K562 (cell line): ENCODE data around the gene APCDD1L. TPM values are rescaled to one million over a fixed set of nuclear protein-coding genes. Genes with fewer than 3 reads are reported as not detected.

ENCODE experiments used
- ATAC-seq: fragments of 200-7000 bp; cut with Tn5 transposase; 3 replicates; pipeline ENCODE4 v1.9.1; 2020; ENCODE audit warnings: moderate library complexity
- BruUV-seq: library from RNA; stranded (reverse); fragments of 400-500 nt; replicated peaks from 2 replicates; lab custom pipeline; 2021; lab: Mats Ljungman, UMichigan
- CTCF ChIA-PET: fragments of 300-600 bp; formaldehyde crosslinking; extraction: SDS; loops from one replicate; lab custom pipeline; 2021; ENCODE audit warnings: low intra/inter-chr PET ratio; lab: Yijun Ruan, JAX
- POLR2A ChIA-PET: fragments of 300-600, 350-650 bp; sonication (Branson Sonifier 250); formaldehyde crosslinking; extraction: SDS; loops from one replicate; lab custom pipeline; 2021; ENCODE audit warnings: antibody characterized with exemption, inconsistent platforms; lab: Yijun Ruan, JAX
- DNase-seq, 4 experiments: peaks; one replicate each; pipeline versions ENCODE4 v3.0.0 to v3.0.0-alpha.2; 2011 to 2018; ENCODE audit warnings: low spot score in 3 of 4, mixed read lengths in 3 of 4; ENCODE audit errors: extremely low read depth in 1 of 4
- FAIRE-seq: peaks from 2 replicates; lab custom pipeline; 2011; peaks lifted over from hg19 to GRCh38; lab: Jason Lieb, UNC
- H2AFZ ChIP-seq: 2 replicates; pipeline ENCODE4 v1.6.0; 2011; ENCODE audit warnings: low read depth, low read length, control low read depth, inconsistent platforms
- H3K27ac ChIP-seq: fragments of 200-600 bp; 3 replicates; pipeline ENCODE4 v1.8.0; 2011; ENCODE audit warnings: low read depth, mild to moderate bottlenecking, control low read depth, inconsistent platforms, low read length, moderate library complexity, mixed read lengths; ENCODE audit errors: extremely low read depth
- H3K27me3 ChIP-seq, 2 experiments: fragments of 300-600 bp in 1 of 2; 2 replicates in 1 of 2; 3 replicates in 1 of 2; pipeline versions ENCODE4 v1.6.0 to v1.8.0; 2011; ENCODE audit warnings: inconsistent platforms in 2 of 2, low read length in 2 of 2, mild to moderate bottlenecking in 1 of 2, mixed read lengths in 1 of 2, moderate library complexity in 1 of 2; ENCODE audit not compliant: control insufficient read depth in 2 of 2, insufficient read depth in 2 of 2
- H3K36me3 ChIP-seq: fragments of 300-600 bp; 3 replicates; pipeline ENCODE4 v1.8.0; 2011; ENCODE audit warnings: mild to moderate bottlenecking, low read length, inconsistent platforms; ENCODE audit not compliant: control insufficient read depth, insufficient read depth
- H3K4me1 ChIP-seq, 2 experiments: fragments of 200-600 bp in 1 of 2; replicated peaks in 1 of 2; 2 replicates in 1 of 2; 3 replicates in 1 of 2; pipeline versions ENCODE4 v1.5.1 to v1.8.0; 2011; ENCODE audit warnings: inconsistent platforms in 2 of 2, low read length in 2 of 2, mild to moderate bottlenecking in 1 of 2, mixed read lengths in 1 of 2, moderate library complexity in 1 of 2; ENCODE audit not compliant: control insufficient read depth in 2 of 2, insufficient read depth in 2 of 2
- H3K4me2 ChIP-seq: 2 replicates; pipeline ENCODE4 v1.6.1; 2011; ENCODE audit warnings: low read length, control low read depth, inconsistent platforms, mixed read lengths; ENCODE audit not compliant: insufficient read depth
- H3K4me3 ChIP-seq: fragments of 200-600 bp; sonication (generic), shearing (Covaris generic); 2 replicates; pipeline ENCODE4 v1.5.1; 2016; ENCODE audit warnings: control low read depth, inconsistent platforms
- H3K79me2 ChIP-seq: fragments of 200-600 bp; 3 replicates; pipeline ENCODE4 v1.8.0; 2011; ENCODE audit warnings: low read length, inconsistent platforms; ENCODE audit not compliant: control insufficient read depth, insufficient read depth
- H3K9ac ChIP-seq, 2 experiments: 2 replicates each; pipeline versions ENCODE4 v1.6.0 to v1.6.1; 2011; ENCODE audit warnings: low read depth in 2 of 2, low read length in 2 of 2, control low read depth in 1 of 2, inconsistent platforms in 1 of 2, mild to moderate bottlenecking in 1 of 2, mixed read lengths in 1 of 2; ENCODE audit not compliant: insufficient read depth in 1 of 2
- H3K9me1 ChIP-seq: one replicate; pipeline ENCODE4 v1.6.0; 2011; ENCODE audit warnings: inconsistent platforms, mild to moderate bottlenecking, low read length, moderate library complexity; ENCODE audit not compliant: control insufficient read depth, insufficient read depth
- H3K9me3 ChIP-seq: replicated peaks from 2 replicates; pipeline ENCODE4 v1.5.1; 2011; ENCODE audit warnings: low read depth, low read length, inconsistent platforms; ENCODE audit not compliant: control insufficient read depth, insufficient read depth
- H4K20me1 ChIP-seq: replicated peaks from 2 replicates; pipeline ENCODE4 v1.6.1; 2011; ENCODE audit warnings: low read length, inconsistent platforms, mixed read lengths; ENCODE audit not compliant: control insufficient read depth, insufficient read depth
- ATF3 ChIP-seq, 2 experiments: fragments of 450-650 bp in 1 of 2; sonication (generic) in 1 of 2; formaldehyde crosslinking in 1 of 2; IDR thresholded peaks in 1 of 2; conservative IDR thresholded peaks in 1 of 2; 2 replicates each; pipeline versions ENCODE4 v1.6.1 to v1.8.1; 2016 to 2023; ENCODE audit warnings: mild to moderate bottlenecking in 2 of 2, moderate library complexity in 2 of 2, inconsistent platforms in 1 of 2, missing genetic modification reagents in 1 of 2
- FOS ChIP-seq: IDR thresholded peaks from 3 replicates; pipeline ENCODE4 v1.6.1; 2011; ENCODE audit not compliant: insufficient read length; ENCODE audit errors: extremely low read depth
- FOSL1 ChIP-seq: fragments of 200-800 bp; sonication (Bioruptor generic); conservative IDR thresholded peaks from 2 replicates; pipeline ENCODE4 v1.6.1; 2016; ENCODE audit warnings: missing genetic modification characterization, missing compliant biosample characterization
- JUND ChIP-seq, 2 experiments: IDR thresholded peaks; 2 replicates in 1 of 2; 3 replicates in 1 of 2; pipeline ENCODE4 v1.6.1; 2011; ENCODE audit warnings: borderline replicate concordance in 2 of 2, low read depth in 2 of 2, low read length in 2 of 2, improper control_type of control experiment in 1 of 2, missing biosample characterization in 1 of 2, missing genetic modification characterization in 1 of 2, missing genetic modification reagents in 1 of 2
- SETDB1 ChIP-seq: IDR thresholded peaks from one replicate; pipeline ENCODE4 v1.6.1; 2012; ENCODE audit warnings: low read length, control low read depth, inconsistent platforms
- VEZF1 ChIP-seq: fragments of 200-800 bp; sonication (Bioruptor generic); IDR thresholded peaks from 2 replicates; pipeline ENCODE4 v1.6.1; 2017; ENCODE audit warnings: missing genetic modification characterization, missing compliant biosample characterization
- WGBS: fragments of 100-300 bp; shearing (Covaris generic); methylation state at CpG from one replicate; pipeline ENCODE4 v1.1.6; 2016; ENCODE audit warnings: low coverage, mixed read lengths; ENCODE audit not compliant: insufficient coverage; ENCODE audit errors: missing lambda C conversion rate; 5-methylcytosine and 5-hydroxymethylcytosine counted together
- in situ Hi-C: fragments of 300-500 bp; cut with MboI; formaldehyde crosslinking; loops from 4 replicates; pipeline ENCODE4 v1.15.0; 2018; ENCODE audit warnings: inconsistent platforms, mixed read lengths
- intact Hi-C: fragments of 100-400 bp; cut with micrococcal nuclease; formaldehyde crosslinking; loops from 2 replicates; pipeline ENCODE4 v1.14.2; 2022
- polyA plus RNA-seq, 8 experiments: library from polyadenylated mRNA; depleted of rRNA in 4 of 8; stranded (reverse) in 5 of 8; unstranded in 3 of 8; fragments of >200 nt; fragmentation: Nextera tagmentation in 2 of 8; fragmentation: Illumina TruSeq in 1 of 8; extraction: Ambion mirVana in 2 of 8; extraction: Trizol in 1 of 8; gene quantifications; 2 replicates each; pipeline versions ENCODE4 v1.2.1 to v1.2.3, GENCODE V29; 2011 to 2014; ENCODE audit warnings: inconsistent platforms in 1 of 8, missing spikeins in 1 of 8
- total RNA-seq, 7 experiments: library from RNA; depleted of rRNA in 6 of 7; stranded (reverse); fragments of >200 nt in 6 of 7; fragmentation: Illumina TruSeq in 2 of 7; extraction: Trizol in 2 of 7; gene quantifications; 2 replicates each; pipeline versions ENCODE4 v1.2.1 to v1.2.3, GENCODE V29; 2011 to 2021; ENCODE audit warnings: low replicate concordance in 1 of 7

APCDD1L gene
- total and polyA plus RNA-seq, 9 of the 15 experiments (the other 6 are each of a cell fraction or from before 2014, with no cell fraction given): not detected

DNA sequence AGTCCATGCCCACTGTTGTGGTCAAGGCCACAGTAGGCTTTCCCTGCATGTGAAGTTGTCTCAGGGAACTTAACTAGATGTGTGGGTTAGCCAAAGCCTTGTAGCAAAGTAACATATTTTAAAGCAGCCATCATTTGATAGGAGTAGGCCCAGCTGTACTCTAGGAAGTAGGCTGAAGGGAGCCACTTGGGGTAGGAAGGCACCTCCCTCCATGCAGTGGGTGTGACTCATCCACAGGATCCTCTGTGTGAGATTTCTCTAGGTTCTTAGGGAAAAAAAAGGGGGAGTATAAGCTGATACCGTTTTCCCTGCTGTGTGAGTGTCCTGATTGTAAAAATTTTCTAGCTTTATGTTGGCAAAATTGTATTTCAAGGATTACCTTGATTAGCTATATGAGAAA is 81.4 kb downstream of the APCDD1L start:
- ChIA-PET POLR2A (no interaction called here), CTCF (no interaction called here)
- H3K27me3 ChIP-seq: no peaks in the 10 kb centered on the region
- TF ChIP-seq FOSL1 (peak; percentile 75), VEZF1 (CRISPR knock-in tag) (peak; percentile 25; the same call in 1 of the 2 replicates), FOS (peak; percentile 23), ATF3 (IDR thresholded peaks at IDR 0.05) (peak; percentile 51), ATF3 (CRISPR knock-in tag; conservative IDR thresholded peaks at IDR 0.05) (no peak), JUND (IDR thresholded peaks at IDR 0.05; ENCODE audit: borderline replicate concordance, low read depth, low read length) (peak; percentile 76), JUND (tag; IDR thresholded peaks at IDR 0.05; ENCODE audit: borderline replicate concordance, low read depth, low read length) (peak; percentile 31; the same call in 1 of the 3 replicates), SETDB1 (no peak)
- H3K4me2 ChIP-seq: no peak overlapping the region
- DNase-seq: peak; percentile 47 to 54 (median 50)
- ATAC-seq: peak; percentile 80
- peaks cover 13% of the 10 kb centered on the region for H4K20me1 ChIP-seq
- H3K9ac ChIP-seq: no peak overlapping the region
- 17% methylated on average over 1 of the region's 1 CpG for WGBS
- no TSS peak for BruUV-seq
- in situ Hi-C loops (no loop called here), intact Hi-C loops (no loop called here)
- H3K36me3 ChIP-seq: peaks cover 75% of the 10 kb centered on the region; the same call in 2 of the 3 replicates
- peaks cover 96% of the 10 kb centered on the region for H3K79me2 ChIP-seq
- H3K9me3 ChIP-seq: no peaks in the 10 kb centered on the region
- H3K27ac ChIP-seq: no peak overlapping the region
- peaks cover 8% of the 10 kb centered on the region for H3K9me1 ChIP-seq
- peaks cover 0 to 7% of the 10 kb centered on the region in 2 experiments; a peak in 2 of 5 replicates for H3K4me1 ChIP-seq
- no peak overlapping the region for H3K4me3 ChIP-seq
- FAIRE-seq: no peak
- H2AFZ ChIP-seq: no peak overlapping the region
